ENCODE measurements around the gene TTYH3. TPM values are rescaled to one million over a fixed set of nuclear protein-coding genes. Genes with fewer than 3 reads are reported as not detected.

Gene TTYH3
- total RNA-seq, 2 donors from 2014 or later, result 11.2 to 32.0 TPM

DNA sequence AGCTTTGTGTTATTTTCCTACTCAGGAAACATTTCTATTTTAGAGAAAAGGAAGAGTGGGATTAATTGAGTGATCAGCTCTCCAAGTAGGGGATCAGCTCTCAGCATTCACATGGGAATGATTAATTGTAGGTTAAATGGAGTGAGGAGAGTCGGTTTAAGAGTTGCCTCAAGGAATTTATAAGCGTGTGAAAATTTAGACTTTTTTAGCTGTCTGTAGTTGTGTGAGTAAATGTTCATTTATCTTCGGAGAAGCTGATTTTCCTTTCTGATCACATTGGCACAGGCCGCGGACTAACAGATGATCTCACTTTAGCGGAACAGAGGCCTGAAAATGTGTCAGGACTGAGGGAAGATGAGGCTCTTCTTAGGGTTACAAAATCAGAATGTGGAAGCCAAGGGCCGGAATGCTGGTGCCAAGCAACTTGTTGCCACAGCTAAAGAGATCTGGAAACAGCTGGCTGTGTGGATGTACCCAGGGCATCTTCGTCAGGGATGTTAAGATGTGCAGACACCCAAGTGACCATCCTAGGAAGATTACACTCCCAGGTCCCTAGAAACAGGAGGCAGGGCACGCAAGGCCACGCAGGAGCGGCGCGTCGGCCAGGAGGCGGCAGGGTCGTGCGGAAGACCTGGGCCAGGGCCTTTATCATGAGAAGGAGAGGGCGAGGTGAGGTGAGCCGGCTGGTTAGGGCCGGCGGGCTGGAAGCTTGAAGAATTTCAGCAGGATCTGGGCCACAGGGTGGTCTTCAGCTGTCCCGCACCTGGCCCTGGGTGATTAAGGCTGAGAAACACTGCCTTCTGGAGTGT is 35.1 kb upstream of the TTYH3 start:
- no peaks in the 10 kb centered on the region for H3K27me3 ChIP-seq
- intact Hi-C loops (cut with DNase I), result no loop called here
- no peak overlapping the region for H3K4me3 ChIP-seq
- H3K9me3 ChIP-seq, result no peaks in the 10 kb centered on the region
- ATAC-seq (no peak), DNase-seq (no peak)
- no peak overlapping the region for H3K27ac ChIP-seq
- peaks cover 10 to 20% of the 10 kb centered on the region in 2 donors for H3K36me3 ChIP-seq (replicated peaks in 1 of 2; ENCODE audit: insufficient read depth in 1 of 2, low read depth in 2 of 2)
- no peaks in the 10 kb centered on the region for H3K4me1 ChIP-seq
- 89 to 95% methylated on average over 20 to 22 of the region's 22 CpGs for WGBS, 2 donors
- no peak for TF ChIP-seq CTCF (IDR thresholded peaks at IDR 0.05)
- no peak for TF ChIP-seq POLR2A (IDR thresholded peaks at IDR 0.05)

DNA sequence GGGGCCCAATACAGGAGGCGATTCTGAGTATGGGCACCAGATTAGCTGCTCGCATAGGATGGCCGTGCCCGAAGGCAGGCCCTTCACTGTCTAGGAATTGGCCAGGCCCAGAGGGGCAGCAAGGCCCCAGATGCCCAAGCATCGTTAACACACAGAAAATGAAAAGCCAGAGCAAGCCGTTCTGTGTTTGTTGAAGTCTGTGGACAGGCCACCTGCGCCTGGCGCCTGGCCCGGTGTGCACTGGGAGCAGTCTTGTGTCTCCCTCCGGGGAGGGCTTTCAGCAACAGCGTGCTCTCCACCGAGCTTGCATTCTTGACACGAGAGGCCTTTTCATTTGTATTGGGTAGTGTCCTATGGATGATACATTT is 34.5 kb upstream of the TTYH3 start:
- no peaks in the 10 kb centered on the region for H3K9me3 ChIP-seq
- no peak overlapping the region for H3K4me3 ChIP-seq
- H3K27ac ChIP-seq, result no peak overlapping the region
- WGBS, 2 donors, result 85 to 95% methylated on average over 12 to 13 of the region's 13 CpGs
- H3K4me1 ChIP-seq, result no peaks in the 10 kb centered on the region
- DNase-seq, result no peak
- TF ChIP-seq CTCF (IDR thresholded peaks at IDR 0.05) (no peak), POLR2A (IDR thresholded peaks at IDR 0.05) (no peak)
- no peak for ATAC-seq
- no peaks in the 10 kb centered on the region for H3K27me3 ChIP-seq
- intact Hi-C loops (cut with DNase I), result no loop called here
- peaks cover 10 to 20% of the 10 kb centered on the region in 2 donors for H3K36me3 ChIP-seq (replicated peaks in 1 of 2; ENCODE audit: insufficient read depth in 1 of 2, low read depth in 2 of 2)

- H3K4me1 ChIP-seq, result no peaks in the 10 kb centered on the region
Measured at GRCh38 chr7:2598154-2598823, 33.5 kb upstream of the TTYH3 start.

DNA sequence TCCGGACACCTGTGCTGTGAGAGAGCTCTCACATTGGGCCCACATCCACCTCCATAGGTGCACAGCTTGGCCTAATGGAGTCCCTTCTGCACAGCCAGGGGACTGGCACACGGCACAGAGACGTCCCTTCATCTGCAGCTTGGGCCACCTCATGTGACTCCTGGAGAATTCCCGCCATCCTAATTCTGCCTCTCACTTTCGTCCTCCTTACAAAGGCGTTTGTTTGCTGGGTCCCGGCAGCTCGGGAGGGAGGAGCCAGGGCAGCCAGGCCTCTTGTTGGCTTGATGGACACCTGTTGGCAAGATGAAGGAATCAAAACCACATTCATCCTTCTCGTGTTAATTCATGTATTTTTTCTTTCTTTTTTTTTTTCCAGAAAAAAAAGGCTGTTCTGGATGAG is 30.7 kb upstream of the TTYH3 start:
- DNase-seq, result no peak
- 67 to 87% methylated on average over 9 of the region's 9 CpGs for WGBS, 2 donors
- Histone ChIP-seq H3K4me3 (no peak overlapping the region), H3K9me3 (no peaks in the 10 kb centered on the region), H3K27ac (no peak overlapping the region), H3K27me3 (no peaks in the 10 kb centered on the region), H3K4me1 (no peaks in the 10 kb centered on the region), H3K36me3 (replicated peaks in 1 of 2; ENCODE audit: insufficient read depth in 1 of 2, low read depth in 2 of 2) (peaks cover 0 to 6% of the 10 kb centered on the region in 2 donors)
- no peak for ATAC-seq
- no peak for TF ChIP-seq POLR2A (IDR thresholded peaks at IDR 0.05)
- TF ChIP-seq CTCF (IDR thresholded peaks at IDR 0.05), result no peak
- intact Hi-C loops (cut with DNase I), result no loop called here

More at GRCh38 chr7:2598154-2598823, 33.5 kb upstream of the TTYH3 start:
- H3K27me3 ChIP-seq, result no peaks in the 10 kb centered on the region
- no peak for TF ChIP-seq POLR2A (IDR thresholded peaks at IDR 0.05)
- no peak for TF ChIP-seq CTCF (IDR thresholded peaks at IDR 0.05)
- DNase-seq, result no peak
- peaks cover 2 to 17% of the 10 kb centered on the region in 2 donors for H3K36me3 ChIP-seq (replicated peaks in 1 of 2; ENCODE audit: insufficient read depth in 1 of 2, low read depth in 2 of 2)
- H3K9me3 ChIP-seq, result no peaks in the 10 kb centered on the region
- intact Hi-C loops (cut with DNase I), result no loop called here
- no peak overlapping the region for H3K4me3 ChIP-seq
- H3K27ac ChIP-seq, result no peak overlapping the region
- no peak for ATAC-seq
- WGBS, 2 donors, result 88 to 92% methylated on average over 10 to 29 of the region's 29 CpGs
